ENCODE data around the gene NDE1. TPM values are rescaled to one million over a fixed set of nuclear protein-coding genes. Genes with fewer than 3 reads are reported as not detected.

The NDE1 gene
- total RNA-seq, 1 donor from 2014 or later, result 31.4 TPM

DNA sequence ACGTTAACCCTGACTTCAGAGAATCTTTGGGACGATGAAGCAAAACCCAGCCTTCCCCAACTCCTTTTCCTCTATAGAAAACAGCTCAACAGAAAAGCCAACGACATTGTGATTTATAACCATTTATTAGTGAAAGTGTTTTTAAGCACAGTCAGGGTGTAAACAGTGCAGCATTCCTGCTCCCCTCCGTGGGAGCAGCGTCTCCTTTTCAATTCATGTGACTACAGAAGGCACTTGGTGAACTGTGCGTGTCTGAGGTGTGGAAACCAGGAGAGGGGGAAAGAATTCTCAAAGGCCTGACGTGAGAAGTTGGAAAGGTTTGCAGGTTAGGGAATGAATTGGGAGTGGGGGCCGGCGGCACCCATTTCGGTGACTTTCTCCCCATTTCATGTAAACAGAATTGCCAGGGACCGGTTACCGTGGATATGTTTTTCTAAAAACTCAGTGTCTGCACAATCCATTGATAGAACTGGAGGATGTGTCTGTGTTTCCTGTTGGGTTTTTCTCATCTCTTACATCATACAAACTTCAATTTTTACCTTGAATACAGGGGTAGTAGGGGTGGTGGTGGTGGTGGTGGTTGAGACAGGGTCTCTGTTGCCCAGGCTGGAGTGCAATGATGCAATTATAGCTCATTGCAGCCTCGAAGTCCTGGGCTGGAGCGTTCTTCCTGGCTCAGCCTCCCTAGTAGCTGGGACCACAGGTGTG is 53.1 kb downstream of the NDE1 start:
- TF ChIP-seq, protein P1, sequence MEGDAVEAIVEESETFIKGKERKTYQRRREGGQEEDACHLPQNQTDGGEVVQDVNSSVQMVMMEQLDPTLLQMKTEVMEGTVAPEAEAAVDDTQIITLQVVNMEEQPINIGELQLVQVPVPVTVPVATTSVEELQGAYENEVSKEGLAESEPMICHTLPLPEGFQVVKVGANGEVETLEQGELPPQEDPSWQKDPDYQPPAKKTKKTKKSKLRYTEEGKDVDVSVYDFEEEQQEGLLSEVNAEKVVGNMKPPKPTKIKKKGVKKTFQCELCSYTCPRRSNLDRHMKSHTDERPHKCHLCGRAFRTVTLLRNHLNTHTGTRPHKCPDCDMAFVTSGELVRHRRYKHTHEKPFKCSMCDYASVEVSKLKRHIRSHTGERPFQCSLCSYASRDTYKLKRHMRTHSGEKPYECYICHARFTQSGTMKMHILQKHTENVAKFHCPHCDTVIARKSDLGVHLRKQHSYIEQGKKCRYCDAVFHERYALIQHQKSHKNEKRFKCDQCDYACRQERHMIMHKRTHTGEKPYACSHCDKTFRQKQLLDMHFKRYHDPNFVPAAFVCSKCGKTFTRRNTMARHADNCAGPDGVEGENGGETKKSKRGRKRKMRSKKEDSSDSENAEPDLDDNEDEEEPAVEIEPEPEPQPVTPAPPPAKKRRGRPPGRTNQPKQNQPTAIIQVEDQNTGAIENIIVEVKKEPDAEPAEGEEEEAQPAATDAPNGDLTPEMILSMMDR (IDR thresholded peaks at IDR 0.05; ENCODE audit: insufficient read depth, low read length, poor library complexity, severe bottlenecking), result no peak
- no peaks in the 10 kb centered on the region for H3K27me3 ChIP-seq (ENCODE audit: control insufficient read depth, insufficient read depth, low read length)
- DNase-seq (ENCODE audit: low read depth), result no peak
- no peak overlapping the region for H3K4me3 ChIP-seq (ENCODE audit: low read depth, low read length)
- no peaks in the 10 kb centered on the region for H3K36me3 ChIP-seq (ENCODE audit: control insufficient read depth, insufficient read depth, low read length)

DNA sequence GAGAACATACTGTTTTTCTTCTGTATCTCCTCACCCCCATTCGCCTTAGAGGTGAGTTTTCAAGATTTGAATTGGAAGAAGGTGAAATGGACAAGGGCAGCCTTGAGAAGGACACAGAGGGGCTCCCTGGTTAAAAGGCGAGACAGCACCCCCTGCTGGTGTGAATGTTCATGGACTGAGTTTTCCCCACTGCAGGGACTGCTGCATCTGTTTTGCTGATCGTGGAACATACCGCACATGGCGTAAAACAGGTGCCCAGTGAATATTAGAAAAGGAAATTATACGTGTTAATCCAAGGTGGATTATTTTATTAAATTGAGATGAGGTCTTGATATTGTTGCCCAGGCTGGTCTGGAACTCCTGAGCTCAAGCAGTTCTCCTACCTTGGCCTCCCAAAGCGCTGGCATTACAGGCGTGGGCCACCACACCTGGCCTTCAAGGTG is 54.5 kb downstream of the NDE1 start:
- DNase-seq (ENCODE audit: low read depth), result no peak
- no peaks in the 10 kb centered on the region for H3K27me3 ChIP-seq (ENCODE audit: control insufficient read depth, insufficient read depth, low read length)
- no peaks in the 10 kb centered on the region for H3K36me3 ChIP-seq (ENCODE audit: control insufficient read depth, insufficient read depth, low read length)
- TF ChIP-seq, protein P1 (IDR thresholded peaks at IDR 0.05; ENCODE audit: insufficient read depth, low read length, poor library complexity, severe bottlenecking), result peak; percentile 77
- H3K4me3 ChIP-seq (ENCODE audit: low read depth, low read length), result no peak overlapping the region

DNA sequence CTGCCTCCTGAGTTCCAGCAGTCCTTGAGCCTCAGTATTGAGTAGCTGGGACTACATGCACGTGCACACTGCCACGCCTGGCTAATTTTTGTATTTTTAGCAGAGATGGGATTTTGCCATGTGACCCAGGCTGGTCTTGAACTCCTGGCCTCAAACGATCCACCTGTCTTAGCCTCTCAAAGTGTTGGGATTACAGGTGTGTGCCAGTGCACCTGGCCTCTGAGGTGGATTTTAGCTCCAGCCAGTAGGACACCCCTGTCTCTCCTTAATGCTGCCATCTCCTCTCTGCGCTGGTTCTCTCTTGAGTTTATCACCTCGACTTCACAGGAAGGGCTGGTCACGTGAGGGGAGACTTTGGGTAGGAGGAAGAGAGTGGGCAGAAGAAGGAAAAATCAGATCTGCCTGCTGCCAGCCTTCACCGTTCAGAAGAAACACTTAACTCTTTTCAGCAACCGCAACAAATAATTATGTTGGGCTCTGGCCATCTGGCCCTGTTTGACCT is 55.1 kb downstream of the NDE1 start:
- Histone ChIP-seq H3K36me3 (ENCODE audit: control insufficient read depth, insufficient read depth, low read length) (no peaks in the 10 kb centered on the region), H3K4me3 (ENCODE audit: low read depth, low read length) (no peak overlapping the region), H3K27me3 (ENCODE audit: control insufficient read depth, insufficient read depth, low read length) (no peaks in the 10 kb centered on the region)
- no peak for DNase-seq (ENCODE audit: low read depth)
- TF ChIP-seq, protein P1 (IDR thresholded peaks at IDR 0.05; ENCODE audit: insufficient read depth, low read length, poor library complexity, severe bottlenecking), result no peak

DNA sequence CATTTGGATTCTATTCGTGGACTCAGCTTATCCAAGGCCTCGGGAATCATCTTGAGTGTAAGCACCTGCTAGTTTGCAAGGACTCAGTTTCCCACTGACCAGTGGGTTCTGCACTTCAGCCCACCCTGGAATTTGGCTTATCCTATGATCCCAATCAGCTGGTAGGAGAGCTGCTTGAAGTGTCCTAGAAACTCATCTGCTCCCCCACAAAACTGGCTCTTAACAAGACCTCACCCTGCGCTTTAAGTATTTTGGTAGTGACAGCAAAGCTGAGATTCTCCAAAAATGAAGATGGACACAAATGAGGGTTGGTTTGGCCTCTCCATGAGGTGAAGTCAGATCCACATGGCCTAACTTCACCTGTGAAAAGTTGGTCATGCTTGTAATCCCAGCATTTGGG is 57.3 kb downstream of the NDE1 start:
- Histone ChIP-seq H3K27me3 (ENCODE audit: control insufficient read depth, insufficient read depth, low read length) (no peaks in the 10 kb centered on the region), H3K36me3 (ENCODE audit: control insufficient read depth, insufficient read depth, low read length) (no peaks in the 10 kb centered on the region), H3K4me3 (ENCODE audit: low read depth, low read length) (no peak overlapping the region)
- DNase-seq (ENCODE audit: low read depth), result no peak
- TF ChIP-seq, protein P1 (IDR thresholded peaks at IDR 0.05; ENCODE audit: insufficient read depth, low read length, poor library complexity, severe bottlenecking), result no peak

DNA sequence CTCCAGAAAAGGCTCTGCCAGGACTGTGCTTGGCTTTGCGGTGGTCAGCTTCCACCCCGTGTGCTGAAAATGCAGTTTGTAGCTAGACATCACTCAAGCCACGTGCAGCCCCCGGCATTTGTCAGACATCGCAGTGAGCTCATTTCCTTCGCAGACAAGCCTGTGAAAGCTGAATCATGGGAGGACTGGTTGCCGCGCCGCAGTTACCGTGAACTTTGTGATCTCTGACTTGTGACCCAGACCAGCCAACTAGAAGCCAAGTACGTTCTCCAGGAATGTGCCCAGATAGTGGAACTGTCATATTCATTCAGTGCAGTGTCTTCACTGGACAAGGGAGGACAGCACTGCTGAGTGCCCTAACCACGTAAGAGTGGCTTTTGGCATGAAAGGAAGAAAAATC is 58.1 kb downstream of the NDE1 start:
- H3K4me3 ChIP-seq (ENCODE audit: low read depth, low read length), result no peak overlapping the region
- no peaks in the 10 kb centered on the region for H3K27me3 ChIP-seq (ENCODE audit: control insufficient read depth, insufficient read depth, low read length)
- DNase-seq (ENCODE audit: low read depth), result no peak
- H3K36me3 ChIP-seq (ENCODE audit: control insufficient read depth, insufficient read depth, low read length), result no peaks in the 10 kb centered on the region
- TF ChIP-seq, protein P1 (IDR thresholded peaks at IDR 0.05; ENCODE audit: insufficient read depth, low read length, poor library complexity, severe bottlenecking), result no peak

DNA sequence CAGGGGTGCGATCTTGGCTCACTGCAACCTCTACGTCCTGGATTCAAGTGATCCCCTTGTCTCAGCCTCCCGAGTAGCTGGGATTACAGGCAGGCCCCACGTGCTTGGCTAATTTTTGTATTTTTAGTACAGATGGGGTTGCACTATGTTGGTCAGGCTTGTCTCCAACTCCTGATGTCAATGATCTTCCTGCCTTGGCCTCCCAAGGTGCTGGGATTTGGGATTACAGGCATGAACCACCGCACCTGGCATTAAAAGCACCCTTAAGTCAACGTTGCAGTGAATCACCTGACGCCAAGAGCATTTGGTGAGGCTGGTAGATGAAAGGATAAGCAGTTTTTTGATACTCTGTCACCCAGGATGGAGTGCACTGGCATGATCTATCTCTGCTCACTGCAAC is 59.0 kb downstream of the NDE1 start:
- DNase-seq (ENCODE audit: low read depth), result no peak
- H3K36me3 ChIP-seq (ENCODE audit: control insufficient read depth, insufficient read depth, low read length), result no peaks in the 10 kb centered on the region
- no peak overlapping the region for H3K4me3 ChIP-seq (ENCODE audit: low read depth, low read length)
- H3K27me3 ChIP-seq (ENCODE audit: control insufficient read depth, insufficient read depth, low read length), result no peaks in the 10 kb centered on the region
- TF ChIP-seq, protein P1 (IDR thresholded peaks at IDR 0.05; ENCODE audit: insufficient read depth, low read length, poor library complexity, severe bottlenecking), result no peak

Measured in kidney epithelial cell (primary cell).